PFSK-1 (cell line): ENCODE data around the gene MEMO1.

Experiments
- FOXP2 ChIP-seq: optimal IDR thresholded peaks from 2 replicates; pipeline ENCODE3; 2011; ENCODE audit warnings: borderline replicate concordance, control low read depth, inconsistent platforms; ENCODE audit not compliant: insufficient read depth; ENCODE audit errors: extremely low read length, extremely low read depth
- POLR2AphosphoS5 ChIP-seq: IDR thresholded peaks from 2 replicates; pipeline ENCODE4 v1.6.1; 2012; ENCODE audit warnings: low read depth, mild to moderate bottlenecking, control low read depth, low read length, moderate library complexity
- REST ChIP-seq, 2 experiments: IDR thresholded peaks; 2 replicates each; pipeline versions ENCODE4 v1.6.1 to v1.8.0; 2011 to 2012; ENCODE audit warnings: low read depth in 2 of 2, low read length in 2 of 2, control low read depth in 1 of 2, inconsistent platforms in 1 of 2, mild to moderate bottlenecking in 1 of 2, moderate library complexity in 1 of 2; ENCODE audit not compliant: insufficient read depth in 1 of 2
- SIN3A ChIP-seq: IDR thresholded peaks from 2 replicates; pipeline ENCODE4 v1.6.1; 2012; ENCODE audit warnings: mild to moderate bottlenecking, low read length, moderate library complexity, borderline replicate concordance; ENCODE audit not compliant: insufficient read depth
- TAF1 ChIP-seq: IDR thresholded peaks from 2 replicates; pipeline ENCODE4 v1.6.1; 2012; ENCODE audit warnings: low read length, control low read depth, borderline replicate concordance; ENCODE audit not compliant: insufficient read depth

Gene MEMO1

DNA sequence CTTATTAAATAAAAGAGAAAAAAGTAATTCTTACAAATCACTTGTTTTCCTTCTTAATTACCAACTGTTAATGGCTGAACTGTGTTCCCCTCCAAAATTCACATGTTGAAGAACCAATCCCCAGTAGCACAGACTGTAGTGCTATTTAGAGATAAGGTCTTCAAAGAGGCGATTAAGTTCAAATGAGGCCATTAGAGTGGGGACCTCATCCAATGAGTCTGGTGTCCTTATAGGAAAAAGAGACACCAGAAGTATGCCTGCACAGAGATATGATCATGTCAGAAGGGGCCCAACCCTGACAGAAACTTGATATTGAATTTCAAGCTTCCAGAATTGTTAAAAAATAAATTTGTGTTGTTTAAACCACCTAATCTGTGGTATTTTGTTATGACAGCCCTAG, 89.8 kb downstream of the MEMO1 start:
- TF ChIP-seq FOXP2 (no peak), POLR2AphosphoS5 (no peak), REST (IDR thresholded peaks at IDR 0.05; ENCODE audit: insufficient read depth in 1 of 2, low read depth in 2 of 2, low read length in 2 of 2) (no peak), SIN3A (no peak), TAF1 (no peak)

DNA sequence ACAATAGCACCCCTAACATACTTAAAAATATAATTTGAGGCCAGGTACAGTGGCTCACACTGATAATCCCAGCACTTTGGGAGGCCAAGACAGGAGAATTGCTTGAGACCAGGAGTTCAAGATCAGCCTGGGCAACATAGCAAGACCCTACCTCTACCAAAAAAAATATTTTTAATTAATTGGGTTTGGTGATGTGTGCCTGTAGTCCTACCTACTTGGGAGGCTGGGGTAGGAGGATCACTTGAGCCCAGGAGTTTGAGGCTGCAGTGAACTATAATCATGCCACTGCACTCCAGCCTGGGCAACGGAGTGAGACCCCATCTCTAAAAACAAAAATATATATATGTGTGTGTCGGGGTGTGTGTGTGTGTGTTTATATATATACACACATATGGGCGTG, 91.3 kb downstream of the MEMO1 start:
- TF ChIP-seq SIN3A (no peak), TAF1 (no peak), POLR2AphosphoS5 (no peak), REST (IDR thresholded peaks at IDR 0.05; ENCODE audit: insufficient read depth in 1 of 2, low read depth in 2 of 2, low read length in 2 of 2) (no peak)

DNA sequence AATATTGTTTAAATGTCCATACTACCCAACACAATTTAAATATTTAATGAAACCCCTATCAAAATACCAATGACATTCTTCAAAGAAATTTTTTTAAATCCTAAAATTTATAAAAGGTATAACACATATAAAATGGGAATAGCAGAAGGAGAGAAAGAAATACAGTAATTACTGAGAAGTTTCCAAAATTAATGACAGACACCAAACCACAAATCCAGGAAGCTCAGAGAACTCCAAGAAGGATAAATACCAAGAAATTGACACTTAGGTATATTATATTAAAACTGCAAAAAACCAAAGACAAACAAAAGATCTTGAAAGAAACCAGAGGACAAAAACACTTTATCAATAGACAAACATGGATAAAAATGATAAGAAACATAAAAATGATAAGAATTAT, 101.1 kb downstream of the MEMO1 start:
- no peak for TF ChIP-seq FOXP2
- TF ChIP-seq POLR2AphosphoS5, result no peak

DNA sequence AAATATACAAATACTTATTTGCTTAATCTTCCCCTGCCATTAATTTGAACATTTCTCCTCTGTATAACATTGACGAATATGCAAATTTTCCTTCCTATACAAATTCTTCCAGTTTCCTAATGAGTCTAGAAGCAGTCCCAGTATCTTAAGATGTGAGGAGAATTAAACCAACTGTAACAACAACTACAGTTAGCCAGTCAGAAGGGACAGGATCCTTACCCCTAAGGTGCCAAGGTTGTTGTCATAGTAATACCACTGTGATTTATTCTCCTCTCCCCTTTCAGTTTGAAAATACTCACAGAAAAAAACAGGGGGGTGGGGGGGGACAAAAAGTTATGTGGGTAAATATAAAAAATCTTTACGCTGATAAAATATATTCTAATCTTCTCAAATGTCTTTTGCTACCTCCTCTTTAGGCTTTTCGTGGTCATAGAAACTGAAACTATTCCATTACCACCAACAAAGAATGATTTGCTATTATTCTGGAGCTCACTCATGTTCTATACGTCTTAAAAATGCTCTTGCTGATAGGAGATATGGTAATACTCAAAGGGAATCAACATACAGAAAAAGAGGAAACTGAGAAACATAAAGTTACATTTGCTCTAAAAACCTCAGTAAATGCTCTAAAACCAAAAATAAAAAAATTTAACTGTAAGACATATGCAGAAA, 107.6 kb downstream of the MEMO1 start:
- no peak for TF ChIP-seq TAF1
- no peak for TF ChIP-seq FOXP2
- TF ChIP-seq POLR2AphosphoS5, result no peak
- no peak for TF ChIP-seq SIN3A
- no peak for TF ChIP-seq REST (IDR thresholded peaks at IDR 0.05; ENCODE audit: insufficient read depth in 1 of 2, low read depth in 2 of 2, low read length in 2 of 2)

GRCh38 chr2:31901900-31902299, 108.9 kb downstream of the MEMO1 start:
- no peak for TF ChIP-seq REST (IDR thresholded peaks at IDR 0.05; ENCODE audit: insufficient read depth in 1 of 2, low read depth in 2 of 2, low read length in 2 of 2)
- no peak for TF ChIP-seq TAF1
- no peak for TF ChIP-seq SIN3A
- no peak for TF ChIP-seq POLR2AphosphoS5
- no peak for TF ChIP-seq FOXP2

GRCh38 chr2:31896293-31896692, 114.5 kb downstream of the MEMO1 start:
- TF ChIP-seq SIN3A (no peak), TAF1 (no peak), REST (IDR thresholded peaks at IDR 0.05; ENCODE audit: insufficient read depth in 1 of 2, low read depth in 2 of 2, low read length in 2 of 2) (no peak)
